Osteocyte (in vitro differentiated cells): ENCODE data around the gene PTPRZ1. TPM values are rescaled to one million over a fixed set of nuclear protein-coding genes. Genes with fewer than 3 reads are reported as not detected.

Experiments used
- DNase-seq: peaks from one replicate; pipeline ENCODE4 v3.0.0; 2021; ENCODE audit warnings: mixed read lengths; ENCODE audit not compliant: unreplicated experiment; ENCODE audit errors: extremely low spot score
- H3K27ac Mint-ChIP-seq: one replicate; pipeline ENCODE4 v1.8.0; 2021; ENCODE audit warnings: mild to moderate bottlenecking, mixed read lengths; ENCODE audit not compliant: unreplicated experiment
- H3K27me3 Mint-ChIP-seq: one replicate; pipeline ENCODE4 v1.8.0; 2021; ENCODE audit warnings: mixed read lengths; ENCODE audit not compliant: unreplicated experiment
- H3K36me3 Mint-ChIP-seq: one replicate; pipeline ENCODE4 v1.8.0; 2021; ENCODE audit warnings: mixed read lengths; ENCODE audit not compliant: unreplicated experiment
- H3K4me1 Mint-ChIP-seq: one replicate; pipeline ENCODE4 v1.8.0; 2021; ENCODE audit warnings: mixed read lengths; ENCODE audit not compliant: unreplicated experiment
- H3K4me3 Mint-ChIP-seq: one replicate; pipeline ENCODE4 v1.8.0; 2021; ENCODE audit warnings: mild to moderate bottlenecking, moderate library complexity, mixed read lengths; ENCODE audit not compliant: unreplicated experiment
- H3K9me3 Mint-ChIP-seq: one replicate; pipeline ENCODE4 v1.8.0; 2021; ENCODE audit warnings: mixed read lengths; ENCODE audit not compliant: unreplicated experiment
- CTCF ChIP-seq: fragments of 200-600 bp; sonication (generic); IDR thresholded peaks from 2 replicates; pipeline ENCODE4 v1.5.0; 2021; ENCODE audit warnings: antibody characterized with exemption, mild to moderate bottlenecking, moderate library complexity
- total RNA-seq: library from RNA; stranded (reverse); gene quantifications from 2 replicates; pipeline ENCODE4 v1.2.1, GENCODE V29; 2021

Gene PTPRZ1
- total RNA-seq, 1 donor from 2014 or later = 0.38 TPM

DNA sequence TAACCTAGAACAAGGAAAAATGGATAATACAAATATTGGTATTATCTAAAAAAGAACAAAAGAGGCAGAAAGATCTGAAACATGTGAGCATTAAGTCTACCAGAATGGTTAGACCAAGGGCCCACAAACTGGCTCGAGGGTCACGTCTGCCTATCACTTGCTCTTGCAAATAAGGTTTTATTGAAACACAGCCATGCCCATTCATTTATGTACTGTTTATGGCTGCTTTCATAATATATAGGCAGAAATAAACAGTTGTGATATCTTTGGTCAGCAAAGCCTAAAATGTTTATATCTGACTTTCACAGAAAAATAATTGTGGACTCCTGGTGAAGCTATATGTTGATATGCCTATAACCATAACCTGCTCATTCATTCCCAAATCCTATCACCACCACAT, 199.3 kb downstream of the PTPRZ1 start:
- H3K27ac Mint-ChIP-seq = no peak overlapping the region
- peaks cover 32% of the 10 kb centered on the region for H3K36me3 Mint-ChIP-seq
- no peak for TF ChIP-seq CTCF
- no peak overlapping the region for H3K4me3 Mint-ChIP-seq
- H3K27me3 Mint-ChIP-seq = no peaks in the 10 kb centered on the region
- H3K4me1 Mint-ChIP-seq = no peaks in the 10 kb centered on the region
- no peak for DNase-seq
- peaks cover 7% of the 10 kb centered on the region for H3K9me3 Mint-ChIP-seq

- H3K27ac Mint-ChIP-seq = no peak overlapping the region
- no peak for DNase-seq
- peaks cover 37% of the 10 kb centered on the region for H3K36me3 Mint-ChIP-seq
- no peak overlapping the region for H3K4me3 Mint-ChIP-seq
- no peaks in the 10 kb centered on the region for H3K27me3 Mint-ChIP-seq
- peaks cover 7% of the 10 kb centered on the region for H3K9me3 Mint-ChIP-seq
- TF ChIP-seq CTCF = no peak
- H3K4me1 Mint-ChIP-seq = no peaks in the 10 kb centered on the region
These were observed 200.1 kb downstream of the PTPRZ1 start for GRCh38 chr7:122072924-122073599.

- Mint-ChIP-seq H3K4me3 (no peak overlapping the region), H3K27ac (no peak overlapping the region), H3K27me3 (no peaks in the 10 kb centered on the region), H3K36me3 (peaks cover 40% of the 10 kb centered on the region), H3K4me1 (no peaks in the 10 kb centered on the region), H3K9me3 (peaks cover 7% of the 10 kb centered on the region)
- DNase-seq = no peak
- no peak for TF ChIP-seq CTCF
These were observed 200.7 kb downstream of the PTPRZ1 start for GRCh38 chr7:122073635-122074034.

DNA sequence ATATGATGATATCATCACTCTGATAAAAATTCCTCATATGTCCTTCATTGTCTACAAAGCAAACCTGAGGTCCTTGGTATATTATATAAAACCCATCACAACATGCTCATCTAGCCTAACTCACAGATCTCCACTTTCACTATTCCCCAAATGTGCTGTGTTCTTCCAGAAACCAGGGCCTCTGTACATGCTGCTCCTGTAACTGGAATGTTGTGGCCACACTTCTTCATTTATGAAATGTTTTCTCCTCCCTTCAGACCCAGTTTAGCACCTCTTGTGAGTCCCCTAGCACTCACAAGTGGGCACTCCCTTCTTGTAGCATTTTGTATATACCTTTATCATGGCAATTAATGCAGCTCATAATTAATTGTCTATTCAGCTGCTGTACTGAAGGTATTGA, 209.2 kb downstream of the PTPRZ1 start:
- Mint-ChIP-seq H3K27me3 (no peaks in the 10 kb centered on the region), H3K36me3 (peaks cover 34% of the 10 kb centered on the region)

DNA sequence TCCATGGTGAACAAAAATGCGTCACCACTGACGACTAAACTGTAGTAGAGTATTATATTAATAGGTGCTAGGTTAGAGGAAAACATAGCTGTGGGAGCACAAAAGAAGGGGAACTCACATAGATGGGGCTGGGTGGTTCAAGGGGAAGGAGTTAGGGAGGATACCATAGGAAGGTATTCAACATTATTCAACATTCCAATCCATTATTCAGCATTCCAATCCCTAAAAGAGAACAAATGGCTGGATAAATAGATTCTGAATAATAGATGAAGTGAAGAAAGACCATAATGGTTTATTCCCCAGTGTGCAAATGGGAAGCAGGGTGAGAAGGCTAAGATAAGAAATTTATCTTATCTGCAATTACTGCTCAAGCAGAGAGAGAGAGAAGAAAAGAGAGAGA, 209.7 kb downstream of the PTPRZ1 start:
- H3K4me3 Mint-ChIP-seq = no peak overlapping the region
- H3K9me3 Mint-ChIP-seq = no peaks in the 10 kb centered on the region
- no peaks in the 10 kb centered on the region for H3K27me3 Mint-ChIP-seq
- no peak for DNase-seq
- no peak overlapping the region for H3K27ac Mint-ChIP-seq
- peaks cover 30% of the 10 kb centered on the region for H3K36me3 Mint-ChIP-seq
- no peak for TF ChIP-seq CTCF
- H3K4me1 Mint-ChIP-seq = no peaks in the 10 kb centered on the region

More for the DNA sequence above, 209.2 kb downstream of the PTPRZ1 start:
- Mint-ChIP-seq H3K4me1 (no peaks in the 10 kb centered on the region), H3K9me3 (no peaks in the 10 kb centered on the region), H3K27ac (no peak overlapping the region), H3K4me3 (no peak overlapping the region)
- TF ChIP-seq CTCF = no peak
- DNase-seq = no peak
